ENCODE results near the gene PGC.

DNA sequence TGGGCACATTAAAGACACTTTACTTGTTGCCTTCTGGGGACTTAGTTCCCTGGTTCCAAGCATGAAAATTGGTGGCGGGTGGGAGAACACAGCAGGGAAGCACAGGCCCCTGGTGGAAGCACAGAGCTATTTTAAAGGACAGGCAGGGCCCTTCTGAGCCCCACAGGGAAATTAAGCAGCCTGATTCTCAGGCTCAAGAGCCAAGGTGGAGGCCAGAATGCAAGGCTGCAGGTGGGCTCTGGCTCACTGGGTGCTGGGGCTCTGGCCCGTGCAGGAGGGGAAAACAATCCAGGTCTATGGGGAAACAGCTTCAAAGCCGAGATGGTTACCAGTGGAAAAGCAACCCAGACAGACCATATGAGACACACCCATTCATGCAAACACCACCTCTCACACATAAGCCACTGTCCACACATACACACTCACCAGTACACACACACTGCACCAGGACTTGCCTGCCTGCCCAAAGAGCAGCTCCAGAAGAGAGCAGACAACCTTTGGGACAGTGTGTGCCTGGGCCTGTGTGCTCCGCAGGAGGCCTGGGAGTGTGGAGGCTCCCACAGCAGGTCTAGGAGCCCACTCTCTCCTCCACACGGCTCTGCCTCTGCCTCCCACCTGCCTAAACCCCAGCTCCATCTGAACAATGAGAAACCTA lies 42.4 kb downstream of the PGC start:
- TF ChIP-seq, protein P1, sequence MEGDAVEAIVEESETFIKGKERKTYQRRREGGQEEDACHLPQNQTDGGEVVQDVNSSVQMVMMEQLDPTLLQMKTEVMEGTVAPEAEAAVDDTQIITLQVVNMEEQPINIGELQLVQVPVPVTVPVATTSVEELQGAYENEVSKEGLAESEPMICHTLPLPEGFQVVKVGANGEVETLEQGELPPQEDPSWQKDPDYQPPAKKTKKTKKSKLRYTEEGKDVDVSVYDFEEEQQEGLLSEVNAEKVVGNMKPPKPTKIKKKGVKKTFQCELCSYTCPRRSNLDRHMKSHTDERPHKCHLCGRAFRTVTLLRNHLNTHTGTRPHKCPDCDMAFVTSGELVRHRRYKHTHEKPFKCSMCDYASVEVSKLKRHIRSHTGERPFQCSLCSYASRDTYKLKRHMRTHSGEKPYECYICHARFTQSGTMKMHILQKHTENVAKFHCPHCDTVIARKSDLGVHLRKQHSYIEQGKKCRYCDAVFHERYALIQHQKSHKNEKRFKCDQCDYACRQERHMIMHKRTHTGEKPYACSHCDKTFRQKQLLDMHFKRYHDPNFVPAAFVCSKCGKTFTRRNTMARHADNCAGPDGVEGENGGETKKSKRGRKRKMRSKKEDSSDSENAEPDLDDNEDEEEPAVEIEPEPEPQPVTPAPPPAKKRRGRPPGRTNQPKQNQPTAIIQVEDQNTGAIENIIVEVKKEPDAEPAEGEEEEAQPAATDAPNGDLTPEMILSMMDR (IDR thresholded peaks at IDR 0.05; ENCODE audit: extremely low read depth in 1 of 2, insufficient read depth in 1 of 2, low read depth in 1 of 2, low read length in 2 of 2), result no peak
- TF ChIP-seq POLR2A (IDR thresholded peaks at IDR 0.05; ENCODE audit: low read depth, low read length) (no peak), FOS (IDR thresholded peaks at IDR 0.05; ENCODE audit: borderline replicate concordance, insufficient read depth, low read length) (no peak), MYC (IDR thresholded peaks at IDR 0.05; ENCODE audit: low read depth, low read length) (no peak)

All from endothelial cell of umbilical vein (primary cell).